Right lobe of liver (tissue), 6 donors: ENCODE data around the gene CCM2. TPM values are rescaled to one million over a fixed set of nuclear protein-coding genes. Genes with fewer than 3 reads are reported as not detected.

Experiments used
- ATAC-seq, 4 donors: fragments of 200-7000 bp; cut with Tn5 transposase; one replicate each; pipeline ENCODE4 v1.9.1; 2020; ENCODE audit warnings: mild to moderate bottlenecking in 4 of 4, moderate library complexity in 4 of 4
- DNase-seq, 3 donors: peaks; one replicate each; pipeline ENCODE4 v3.0.0-alpha.2; 2020
- H3K27ac ChIP-seq, 3 donors: fragments of 200-600 bp; one replicate each; pipeline ENCODE4 v1.8.0; 2022
- H3K27me3 ChIP-seq, 2 donors: fragments of 200-600 bp; one replicate each; pipeline ENCODE4 v1.8.0; 2022
- H3K36me3 ChIP-seq, 4 donors: fragments of 200-600 bp; sonication (generic) in 1 of 4; one replicate each; pipeline versions ENCODE4 v1.5.1 to v1.8.0; 2017 to 2022; ENCODE audit warnings: control low read depth in 1 of 4
- H3K4me1 ChIP-seq, 4 donors: fragments of 200-600 bp; sonication (generic) in 1 of 4; one replicate each; pipeline versions ENCODE4 v1.5.1 to v1.8.0; 2017 to 2022; ENCODE audit warnings: control low read depth in 1 of 4
- H3K4me3 ChIP-seq, 3 donors: fragments of 200-600 bp; one replicate each; pipeline ENCODE4 v1.8.0; 2022
- H3K9me3 ChIP-seq, 4 donors: fragments of 200-600 bp; sonication (generic) in 1 of 4; one replicate each; pipeline versions ENCODE4 v1.5.1 to v1.8.0; 2017 to 2022; ENCODE audit warnings: control low read depth in 1 of 4
- CTCF ChIP-seq, 4 donors: fragments of 200-600 bp in 3 of 4; fragments of 450-650 bp in 1 of 4; IDR thresholded peaks; one replicate each; pipeline versions ENCODE4 v1.5.1 to v1.8.0; 2016 to 2022; ENCODE audit warnings: antibody characterized with exemption in 4 of 4, mild to moderate bottlenecking in 2 of 4
- POLR2A ChIP-seq: fragments of 450-650 bp; IDR thresholded peaks from one replicate; pipeline ENCODE4 v1.6.1; 2017; ENCODE audit warnings: antibody characterized with exemption, mild to moderate bottlenecking
- WGBS: methylation state at CpG from one replicate; pipeline ENCODE4 v1.1.6; 2018; ENCODE audit warnings: low coverage, low lambda C conversion rate; ENCODE audit not compliant: insufficient coverage; ENCODE audit errors: missing lambda C conversion rate; 5-methylcytosine and 5-hydroxymethylcytosine counted together
- intact Hi-C, 2 donors: fragments of 100-400 bp; cut with DNase I; formaldehyde crosslinking; loops; one replicate each; pipeline versions ENCODE4 v1.11.2 to v1.14.1; 2022
- total RNA-seq, 6 experiments: library from RNA; depleted of rRNA in 2 of 6; stranded (reverse); fragments of >200 nt in 2 of 6; fragmentation: NEBNext Ultra II Directional in 3 of 6; extraction: Animal tissue kit (Norgen Biotek cat#: 25700) in 3 of 6; gene quantifications; one replicate each; pipeline versions ENCODE4 v1.1.0 to v1.2.4, GENCODE V29; 2016 to 2023
- donor health status: DM: no; HTN: yes; CAD: no.
- donor health status: DM: no; HTN: no; CAD: no.
- donor health status: DM: no; HTN: no; CAD: no.
- donor health status: DM: no; HTN: yes; CAD: no.
- donor health status: DM: no; HTN: yes; CAD: no.

CCM2 gene
- total RNA-seq, 6 experiments from 2014 or later, result 29.4 to 70.7 (median 37.9) TPM

GRCh38 chr7:45073786-45074527 lies 74.0 kb downstream of the CCM2 start:
- intact Hi-C loops, result no loop called here
- Histone ChIP-seq H3K4me3 (no peak overlapping the region), H3K27ac (no peak overlapping the region), H3K9me3 (no peaks in the 10 kb centered on the region), H3K4me1 (no peaks in the 10 kb centered on the region), H3K36me3 (peaks cover 0 to 73% (median 20%) of the 10 kb centered on the region in 4 donors), H3K27me3 (no peaks in the 10 kb centered on the region)
- WGBS, result no CpG with 5 or more reads among the region's 15 CpGs
- DNase-seq (no peak), ATAC-seq (peak in 2 of 4 donors; percentile 11 to 25)
- TF ChIP-seq POLR2A (no peak), CTCF (IDR thresholded peaks at IDR 0.05) (no peak)

- no peaks in the 10 kb centered on the region for H3K27me3 ChIP-seq
- H3K9me3 ChIP-seq, result no peaks in the 10 kb centered on the region
- intact Hi-C loops, result no loop called here
- DNase-seq, result no peak
- TF ChIP-seq POLR2A (no peak), CTCF (IDR thresholded peaks at IDR 0.05) (no peak)
- H3K4me1 ChIP-seq, result no peaks in the 10 kb centered on the region
- peaks cover 0 to 65% (median 16%) of the 10 kb centered on the region in 4 donors for H3K36me3 ChIP-seq
- WGBS, result 80% methylated on average over 1 of the region's 16 CpGs
- H3K4me3 ChIP-seq, result no peak overlapping the region
- no peak overlapping the region for H3K27ac ChIP-seq
- ATAC-seq, result peak in 1 of 4 donors; percentile 9
These were observed 74.7 kb downstream of the CCM2 start for GRCh38 chr7:45074528-45075354.

GRCh38 chr7:45075355-45075644 lies 75.3 kb downstream of the CCM2 start:
- Histone ChIP-seq H3K27ac (no peak overlapping the region), H3K36me3 (peaks cover 0 to 60% (median 15%) of the 10 kb centered on the region in 4 donors), H3K27me3 (no peaks in the 10 kb centered on the region), H3K4me3 (no peak overlapping the region), H3K9me3 (no peaks in the 10 kb centered on the region), H3K4me1 (no peaks in the 10 kb centered on the region)
- intact Hi-C loops, result no loop called here
- TF ChIP-seq CTCF (IDR thresholded peaks at IDR 0.05) (no peak), POLR2A (no peak)
- DNase-seq (no peak), ATAC-seq (no peak)
- WGBS, result 50% methylated on average over 1 of the region's 1 CpG

- no peak overlapping the region for H3K4me3 ChIP-seq
- H3K4me1 ChIP-seq, result no peaks in the 10 kb centered on the region
- peaks cover 0 to 54% (median 15%) of the 10 kb centered on the region in 4 donors for H3K36me3 ChIP-seq
- ATAC-seq, result no peak
- WGBS, result no CpG with 5 or more reads among the region's 35 CpGs
- intact Hi-C loops, result no loop called here
- TF ChIP-seq POLR2A (no peak), CTCF (IDR thresholded peaks at IDR 0.05) (no peak)
- no peaks in the 10 kb centered on the region for H3K9me3 ChIP-seq
- no peaks in the 10 kb centered on the region for H3K27me3 ChIP-seq
- DNase-seq, result no peak
- no peak overlapping the region for H3K27ac ChIP-seq
These were observed 76.1 kb downstream of the CCM2 start for GRCh38 chr7:45075871-45076796.
